Activated CD8-positive, alpha-beta memory T cell treated with anti-CD3 and anti-CD28 coated beads for 1 hour (primary cell): ENCODE measurements around the gene FXR1.
"Not testable (repeated sequence)": the region's sequence is repeated elsewhere in the genome, so short reads cannot be mapped to it uniquely, and the experiment has no call there.

Experiments
- DNase-seq, 2 donors: peaks; one replicate each; pipeline ENCODE4 v3.0.0-alpha.2; 2020; ENCODE audit warnings: low read depth in 1 of 2; ENCODE audit errors: extremely low read depth in 1 of 2

FXR1 gene

DNA sequence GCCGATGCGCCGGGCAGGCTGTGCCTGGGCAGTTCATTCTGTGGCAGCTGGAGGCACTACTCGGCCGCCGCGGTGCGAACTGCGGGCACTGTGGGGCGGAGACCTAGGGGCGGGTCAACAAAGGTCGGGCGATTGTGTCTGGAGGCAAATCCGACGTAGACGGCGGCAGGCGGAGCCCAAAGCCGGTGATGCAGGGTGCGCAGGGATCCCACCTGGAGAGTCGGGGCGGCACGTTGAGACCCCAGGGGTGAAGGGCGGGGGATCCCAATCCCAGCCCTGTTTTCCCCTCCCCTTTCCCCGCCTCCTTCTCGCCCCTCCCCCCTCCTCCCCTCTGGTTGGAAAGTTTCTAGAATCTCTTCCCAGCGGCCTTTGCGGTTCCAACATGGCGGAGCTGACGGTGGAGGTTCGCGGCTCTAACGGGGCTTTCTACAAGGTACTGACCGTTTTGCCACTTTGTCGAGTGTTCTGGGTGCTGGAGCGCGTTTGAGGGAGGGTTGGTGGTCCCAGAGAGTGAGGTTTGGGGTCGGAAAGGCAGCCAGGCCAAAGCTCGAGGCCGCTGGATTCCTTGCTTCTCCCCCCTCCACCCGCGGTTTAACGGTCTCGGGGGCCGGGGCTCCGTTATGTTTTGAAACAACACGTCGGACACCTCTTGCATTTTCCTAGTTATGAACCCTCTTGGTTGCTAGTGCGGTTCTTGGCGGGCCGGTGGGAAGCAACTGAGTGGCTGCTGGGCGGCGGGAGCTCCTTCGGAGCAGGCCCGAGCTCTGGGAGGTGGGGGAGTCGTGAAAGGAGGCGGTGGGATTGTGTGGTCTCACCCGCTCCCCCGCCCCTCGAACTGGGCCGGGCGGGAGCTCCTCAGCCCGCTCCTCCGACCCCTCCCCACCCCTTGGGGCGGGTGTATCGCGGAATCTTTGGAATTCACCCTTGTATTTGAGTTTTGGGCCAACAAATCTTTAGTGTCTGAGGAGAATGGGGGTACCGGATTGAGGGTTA lies at the start of gene FXR1:
TSS of gene FXR1 (plus strand) at position 367 of the 993 bp plus-strand sequence. CDS start at position 383, 16 bp downstream.
- peak; percentile 72 to 78 for DNase-seq

DNA sequence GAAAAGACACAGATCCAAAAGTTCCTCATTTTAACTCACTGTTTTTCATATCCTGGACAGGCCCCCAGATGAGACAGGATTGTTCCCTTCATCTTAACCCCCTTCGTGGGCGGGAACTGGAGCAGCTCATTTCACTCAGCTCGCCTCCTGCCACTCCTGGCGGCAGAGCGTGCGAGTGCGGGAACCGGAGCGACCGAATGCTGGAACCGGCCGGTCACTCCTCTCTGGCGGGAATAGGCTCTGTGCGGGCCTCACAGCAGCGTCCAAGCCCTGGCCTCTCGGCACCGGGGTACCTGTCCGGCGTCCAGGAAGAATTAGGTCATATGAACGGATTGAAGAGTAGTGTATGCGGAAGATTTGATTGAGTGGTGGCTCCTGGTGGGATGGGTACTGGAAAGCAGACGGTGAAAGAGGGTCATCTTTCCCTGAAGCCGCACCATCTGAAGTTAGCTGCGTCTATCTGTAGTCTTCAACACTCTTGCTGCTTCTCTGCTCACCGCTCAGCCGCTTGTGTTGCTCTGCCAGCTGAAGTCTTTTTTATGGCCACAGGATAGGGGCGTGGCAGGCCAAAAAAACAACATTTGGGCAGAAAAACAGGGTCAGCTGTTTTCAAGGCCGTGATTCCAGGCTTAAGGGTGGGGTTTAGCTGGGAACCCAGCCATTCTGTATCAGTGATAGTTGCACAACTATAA lies 42.3 kb upstream of the FXR1 start:
- no peak for DNase-seq

DNA sequence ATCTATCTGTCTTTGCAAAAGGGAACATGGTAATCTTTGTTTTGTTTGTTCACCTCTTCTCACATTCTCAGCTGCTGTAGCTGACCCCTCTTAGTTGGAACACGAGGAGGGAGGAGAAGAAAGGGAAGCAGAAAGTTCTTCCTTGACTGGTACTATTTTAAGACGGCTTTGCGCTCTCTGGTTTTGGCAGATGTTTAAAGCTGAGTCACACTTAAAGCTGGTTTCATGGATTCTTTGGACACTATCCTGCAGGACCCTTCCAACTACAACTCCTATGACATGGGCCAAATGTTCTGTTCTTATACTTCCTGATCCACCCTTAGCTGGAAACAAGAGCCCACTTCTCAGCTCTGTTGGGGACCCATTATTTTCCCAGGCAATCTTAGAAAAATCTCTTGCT lies 40.6 kb upstream of the FXR1 start:
- DNase-seq = no peak

DNA sequence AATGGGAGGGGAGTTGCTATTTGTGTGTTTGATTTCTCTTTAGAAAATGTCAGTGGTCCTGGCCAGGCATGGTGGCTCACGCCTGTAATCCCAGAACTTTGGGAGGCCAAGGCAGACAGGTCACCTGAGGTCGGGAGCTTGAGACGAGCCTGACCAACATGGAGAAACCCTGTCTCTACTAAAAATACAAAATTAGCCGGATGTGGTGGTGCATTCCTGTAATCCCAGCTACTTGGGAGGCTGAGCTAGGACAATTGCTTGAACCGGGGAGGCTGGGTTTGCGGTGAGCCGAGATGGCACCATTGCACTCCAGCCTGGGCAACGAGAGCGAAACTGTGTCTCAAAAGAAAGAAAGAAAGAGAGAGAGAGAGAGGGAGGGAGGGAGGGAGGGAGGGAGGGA lies 40.0 kb upstream of the FXR1 start:
- DNase-seq = not testable (repeated sequence)

DNA sequence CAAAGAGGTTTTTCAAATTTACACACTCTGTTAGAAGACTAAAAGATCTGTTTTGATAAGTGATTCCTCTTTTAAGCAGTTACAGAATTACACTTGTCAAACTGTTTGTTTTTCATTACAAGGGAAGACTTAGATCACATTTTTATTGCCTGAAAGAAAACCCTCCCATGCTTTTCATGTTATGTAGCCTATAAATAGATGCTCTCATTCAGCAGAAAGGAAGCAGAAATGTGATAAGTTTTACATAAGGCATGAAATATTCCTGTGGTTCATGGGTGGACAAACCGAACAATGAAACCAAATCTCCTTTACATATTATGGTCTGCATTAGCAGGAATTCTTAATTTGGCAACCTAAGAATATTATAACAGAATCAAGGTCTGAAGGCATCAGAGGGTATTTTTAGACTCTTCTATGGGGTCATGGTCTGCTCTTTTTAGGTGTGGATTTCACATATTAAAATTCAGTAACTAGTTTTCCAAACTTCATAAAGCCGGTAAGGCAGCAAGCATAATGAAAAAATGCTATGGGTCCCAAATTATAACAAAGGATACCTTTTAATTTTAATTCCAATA lies 37.3 kb upstream of the FXR1 start:
- no peak for DNase-seq

DNA sequence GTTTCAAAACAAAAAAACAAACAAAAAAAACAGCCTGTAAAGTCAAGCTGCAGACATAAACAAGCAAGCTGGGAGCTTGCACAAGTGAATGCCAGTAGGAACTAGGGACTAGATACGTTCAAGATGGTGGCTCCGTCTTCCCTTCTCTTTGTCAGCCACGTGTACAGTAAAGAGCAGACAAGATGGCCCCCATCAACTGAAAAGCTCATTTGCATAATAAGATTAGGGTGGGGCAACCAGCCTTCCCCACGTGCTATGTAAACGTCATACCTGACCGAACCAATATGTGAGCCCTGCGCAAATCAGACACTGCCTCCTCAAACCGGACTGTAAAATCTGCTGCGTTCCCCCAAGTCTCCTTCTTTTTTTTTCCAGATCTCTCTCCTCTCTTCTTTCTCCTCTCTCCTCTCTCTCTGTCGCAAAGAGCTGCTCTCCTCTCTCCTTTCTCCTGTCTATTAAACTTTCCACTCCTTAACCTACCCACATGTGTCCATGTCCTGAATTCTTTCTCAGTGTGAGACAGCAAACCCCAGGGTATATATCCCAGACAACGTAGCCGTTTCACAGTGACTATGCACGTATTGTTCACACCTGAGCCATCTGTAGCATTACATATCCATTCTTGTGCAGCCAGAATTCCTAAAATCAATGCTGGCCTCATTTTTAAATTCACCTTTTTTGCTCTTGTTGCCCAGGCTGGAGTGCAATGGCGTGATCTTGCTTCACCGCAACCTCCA lies 31.2 kb upstream of the FXR1 start:
- DNase-seq = no peak

DNA sequence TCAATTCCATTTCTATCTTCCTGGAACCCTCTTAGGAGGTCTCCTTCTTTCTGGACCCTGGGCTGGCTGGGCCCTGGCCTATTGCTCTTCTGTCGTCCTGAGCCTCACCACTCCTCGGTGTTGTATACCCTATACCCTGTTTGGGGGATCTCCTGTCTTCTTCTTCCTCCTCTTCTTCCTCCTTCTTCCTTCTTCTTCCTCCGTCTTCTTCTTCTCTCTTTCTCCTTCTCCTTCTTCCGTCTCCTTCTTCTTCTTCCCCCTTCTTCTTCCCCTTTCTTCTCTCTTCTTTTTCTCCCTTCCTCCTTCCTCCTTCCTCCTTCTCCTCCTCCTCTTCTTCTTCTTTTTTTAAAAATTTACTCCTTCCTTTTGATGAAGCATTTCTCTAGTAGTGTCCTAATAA lies 30.4 kb upstream of the FXR1 start:
- no peak for DNase-seq

DNA sequence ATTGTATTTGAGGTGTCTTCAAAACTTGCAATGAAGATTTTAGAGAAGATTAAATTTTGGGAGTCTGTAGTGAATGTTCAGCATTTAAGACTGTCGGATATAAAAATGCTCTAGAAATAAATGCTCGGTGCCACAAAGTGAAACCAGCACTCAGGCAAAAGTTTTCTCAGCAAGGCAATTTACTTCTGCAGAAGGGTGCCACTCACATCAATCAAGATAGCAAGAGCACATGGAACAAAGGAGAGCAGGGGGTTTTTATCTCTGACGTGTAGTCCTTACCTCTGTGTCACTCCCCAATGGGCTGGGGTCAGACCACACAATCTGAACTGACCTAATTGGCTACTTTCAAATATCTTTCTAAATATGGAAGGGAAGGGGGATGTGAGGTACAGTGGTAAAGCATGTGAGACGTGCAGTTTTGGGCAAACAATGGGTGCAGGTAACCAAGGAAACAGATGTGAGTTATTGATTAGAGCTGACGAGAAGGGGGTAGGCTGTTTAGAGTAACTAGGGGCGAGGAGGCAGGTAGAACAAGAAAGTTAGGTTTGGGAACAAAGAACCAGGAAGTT lies 23.4 kb upstream of the FXR1 start:
- no peak for DNase-seq

DNA sequence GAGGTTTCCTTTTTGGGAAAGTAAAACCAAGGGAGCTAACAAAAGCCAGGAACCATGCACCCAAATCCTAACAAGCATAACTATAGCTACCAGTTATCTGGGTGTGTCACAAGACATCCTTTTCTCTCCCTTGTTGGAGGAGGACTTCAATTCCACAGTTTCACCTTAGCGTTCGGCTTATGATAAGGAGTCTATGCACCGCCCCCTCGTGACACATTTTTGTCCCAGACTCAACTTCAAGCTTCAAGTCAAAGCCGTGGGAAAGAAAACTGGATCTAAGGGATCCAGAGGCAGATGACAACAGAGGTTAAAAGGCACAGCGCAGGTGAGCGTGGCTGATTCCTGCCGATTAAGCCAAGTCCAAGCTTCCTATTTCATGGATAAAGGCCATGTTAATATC lies 13.9 kb upstream of the FXR1 start:
- no peak for DNase-seq

DNA sequence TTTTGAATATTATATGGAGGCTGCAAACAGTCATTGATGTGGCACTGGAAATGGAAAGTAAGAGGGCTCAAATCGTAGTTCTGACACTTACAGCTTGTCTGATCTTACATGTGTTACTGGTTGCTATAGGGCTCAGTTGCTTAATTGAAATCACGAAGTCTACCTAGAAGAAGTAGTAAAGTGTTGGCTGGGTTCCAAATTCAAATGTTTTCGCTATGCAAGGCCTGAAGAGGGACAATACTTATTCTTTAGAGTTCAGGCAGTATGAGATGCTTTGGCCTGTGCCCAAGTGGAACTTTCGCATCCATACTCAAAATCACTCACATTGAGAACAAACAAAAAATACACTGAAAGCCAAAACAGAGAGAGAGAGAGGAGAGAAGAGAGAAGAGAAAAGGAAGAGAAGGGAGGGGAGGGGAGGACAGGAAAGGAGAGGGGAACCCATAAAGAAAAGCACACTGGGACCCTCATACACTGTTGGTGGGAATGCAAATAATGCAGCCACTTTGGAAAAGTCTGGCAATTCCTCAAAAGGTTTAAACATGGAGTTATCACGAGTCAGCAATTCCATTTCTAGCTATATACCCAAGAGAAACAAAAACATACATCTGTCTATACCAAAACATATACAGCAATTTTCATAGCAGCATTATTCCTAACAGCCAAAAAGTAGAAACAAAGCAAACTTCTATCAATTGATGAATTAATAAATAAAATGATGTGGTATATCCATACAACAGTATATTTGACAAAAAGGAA lies 2.9 kb upstream of the FXR1 start:
- no peak for DNase-seq

DNA sequence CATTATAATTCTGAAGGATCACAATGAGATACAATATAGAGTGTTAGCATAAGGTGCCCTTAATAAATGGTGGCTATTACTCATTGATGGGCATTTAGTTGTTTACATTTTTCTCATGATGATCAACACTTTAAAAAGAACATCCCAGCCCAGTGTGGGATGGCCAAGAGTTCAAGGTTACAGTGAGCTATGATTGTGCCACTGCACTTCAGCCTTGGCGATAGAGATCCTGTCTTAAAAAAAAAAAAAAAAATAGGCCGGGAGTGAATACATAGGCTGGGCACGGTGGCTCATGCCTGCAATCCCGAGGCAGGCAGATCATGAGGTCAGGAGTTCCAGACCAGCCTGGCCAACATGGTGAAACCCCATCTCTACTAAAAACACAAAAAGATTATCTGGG lies 1.6 kb upstream of the FXR1 start:
- no peak for DNase-seq

DNA sequence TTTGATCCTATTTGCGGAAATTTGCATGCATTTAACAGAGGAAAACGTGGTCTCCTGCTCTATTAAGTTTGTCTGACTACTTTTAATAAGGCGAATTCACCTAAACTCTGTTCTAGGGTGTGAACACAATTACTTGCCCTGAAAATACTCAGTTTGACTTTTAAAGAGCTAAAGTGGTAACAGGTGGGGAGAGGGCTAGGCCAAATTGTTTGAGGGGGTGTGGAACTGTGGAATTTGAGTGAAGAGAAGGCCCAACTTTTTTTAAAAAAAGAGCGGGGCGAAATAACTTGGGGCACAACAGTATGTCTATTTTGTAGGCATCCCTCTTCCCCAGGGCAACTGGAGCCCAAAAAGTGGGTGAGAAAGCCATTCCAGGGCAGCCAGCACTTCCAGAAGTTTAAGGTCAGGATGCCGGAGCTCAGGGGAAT lies 580 bp upstream of the FXR1 start:
- DNase-seq = no peak

DNA sequence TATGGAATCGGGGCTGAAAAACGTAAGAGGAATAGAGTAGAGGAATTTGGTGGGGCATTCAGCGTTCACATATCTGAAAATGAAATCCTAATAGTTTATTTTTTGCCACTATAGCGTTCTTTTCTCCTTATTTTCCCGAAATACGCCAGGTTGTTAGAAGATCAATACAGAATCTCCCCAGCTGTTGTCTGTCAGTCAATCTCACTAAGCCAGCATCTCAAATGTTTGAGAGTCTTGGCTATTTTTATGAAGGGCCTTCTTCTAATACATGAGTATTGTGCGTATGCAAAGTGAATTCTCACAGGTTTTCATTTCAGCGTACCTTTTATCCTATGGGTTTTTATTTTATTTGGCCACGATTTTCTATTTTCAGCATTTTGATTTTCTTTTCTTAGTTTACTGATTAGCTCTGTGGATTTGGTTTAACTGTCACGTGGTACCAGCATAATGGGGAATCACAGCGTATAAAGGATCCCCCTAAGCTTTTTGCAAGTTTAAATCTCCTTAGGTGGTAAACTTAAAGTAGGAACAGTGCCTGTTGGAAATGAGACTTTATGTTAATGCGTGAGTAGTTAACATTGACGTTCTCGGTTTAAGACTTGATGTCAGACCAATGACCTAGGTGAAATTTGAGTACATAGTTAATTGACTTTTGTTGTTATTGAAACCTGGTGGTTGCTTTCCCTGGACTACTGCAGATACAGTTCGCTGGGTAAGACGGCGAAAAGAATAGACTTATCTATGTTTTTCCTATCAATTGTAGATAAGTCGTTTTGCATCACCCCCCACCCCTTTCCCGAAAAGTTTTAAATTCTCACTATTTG lies 1.3 kb downstream of the FXR1 start:
- DNase-seq = no peak

DNA sequence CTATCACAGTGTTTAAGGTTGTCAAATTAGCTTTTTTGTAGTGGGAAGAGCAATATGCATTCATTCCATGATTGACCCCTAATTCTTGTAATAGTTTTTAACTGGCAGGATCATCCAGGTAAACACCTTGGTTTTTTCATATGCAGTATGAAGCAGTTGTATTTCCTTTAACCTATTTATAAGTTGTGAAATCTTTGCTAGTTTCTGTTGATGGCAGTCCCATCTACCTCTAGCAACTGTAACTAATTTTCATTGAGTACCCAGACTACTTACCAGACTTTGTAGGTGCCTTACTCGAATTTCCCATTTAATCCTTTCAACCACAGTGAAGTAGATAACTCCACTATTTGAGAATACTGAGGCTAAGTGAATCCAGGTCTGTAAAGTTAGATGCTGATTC lies 6.1 kb downstream of the FXR1 start:
- no peak for DNase-seq

DNA sequence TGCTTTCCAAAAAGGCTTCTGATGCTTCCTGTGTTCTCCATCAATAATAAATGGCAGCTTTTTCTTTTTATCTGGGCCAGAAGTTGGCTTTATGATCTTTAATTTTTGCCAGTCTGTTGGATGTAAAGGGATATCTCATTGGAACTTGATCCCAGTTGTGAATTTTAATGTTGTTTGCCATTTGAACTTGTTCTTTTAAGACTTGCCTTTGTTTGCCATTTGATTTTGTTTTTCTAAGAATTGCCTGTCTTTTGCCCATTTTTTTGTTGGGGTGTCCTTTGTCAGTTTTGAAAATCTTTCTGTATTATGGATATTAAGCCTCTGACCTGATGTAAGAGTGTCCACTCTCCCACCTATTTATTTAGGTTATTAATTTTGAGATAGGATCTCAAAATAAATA lies 9.8 kb downstream of the FXR1 start:
- no peak for DNase-seq

DNA sequence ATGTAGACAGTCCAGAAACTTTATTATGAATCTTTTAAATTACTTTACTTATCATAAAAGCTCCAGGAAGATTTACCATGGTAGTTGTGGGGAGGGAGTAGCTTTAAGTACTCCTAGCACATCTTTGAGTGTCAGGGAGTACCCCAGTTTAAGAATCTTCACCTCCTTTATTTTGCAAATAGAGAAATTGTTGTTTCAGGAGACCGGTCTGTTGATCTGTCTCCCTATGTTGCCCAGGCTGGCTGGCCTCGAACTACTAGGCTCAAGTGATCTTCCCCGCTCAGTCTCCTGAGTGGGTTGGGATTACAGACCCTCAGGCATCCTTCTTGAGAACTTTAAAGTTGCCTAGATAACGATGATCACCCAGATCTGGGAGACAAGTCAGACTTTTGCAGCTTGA lies 11.1 kb downstream of the FXR1 start:
- DNase-seq = no peak

DNA sequence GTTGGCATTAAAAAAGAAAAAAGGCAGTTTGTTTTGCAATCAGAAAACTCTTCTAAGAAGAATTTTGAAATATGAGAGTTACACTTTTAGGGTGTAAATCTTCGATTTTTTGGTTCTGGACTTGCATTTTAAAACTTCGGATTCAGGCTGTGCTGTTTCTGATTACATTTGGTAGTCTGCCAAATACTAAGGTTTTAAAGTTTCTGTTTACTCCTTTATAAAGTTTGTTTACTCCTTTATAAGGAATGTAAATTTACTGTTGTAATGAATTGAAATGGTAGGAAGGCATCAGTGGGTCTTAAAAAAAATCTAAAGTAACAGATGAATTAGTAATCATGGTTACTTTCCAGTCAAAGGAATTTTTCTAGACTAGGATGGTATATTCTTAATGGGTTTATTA lies 14.1 kb downstream of the FXR1 start:
- no peak for DNase-seq

DNA sequence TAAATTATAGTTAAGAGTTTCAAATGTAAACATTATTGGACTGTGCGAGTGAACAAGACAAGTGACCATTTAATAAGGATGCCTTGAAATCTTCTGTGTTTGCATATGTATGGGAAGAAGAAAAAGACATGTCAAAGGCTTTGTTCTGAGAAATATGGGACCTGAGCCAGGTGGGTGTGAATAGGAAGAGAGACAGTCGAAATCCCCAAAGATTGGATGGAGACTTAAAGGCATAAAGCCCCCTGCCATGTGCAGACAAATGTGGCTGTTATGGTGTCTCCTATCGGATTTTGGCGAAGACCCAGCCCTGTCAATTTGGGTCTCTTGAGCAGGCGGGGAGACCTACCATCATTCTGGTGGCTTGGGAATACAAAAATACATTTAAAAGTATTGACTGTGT lies 16.9 kb downstream of the FXR1 start:
- no peak for DNase-seq

DNA sequence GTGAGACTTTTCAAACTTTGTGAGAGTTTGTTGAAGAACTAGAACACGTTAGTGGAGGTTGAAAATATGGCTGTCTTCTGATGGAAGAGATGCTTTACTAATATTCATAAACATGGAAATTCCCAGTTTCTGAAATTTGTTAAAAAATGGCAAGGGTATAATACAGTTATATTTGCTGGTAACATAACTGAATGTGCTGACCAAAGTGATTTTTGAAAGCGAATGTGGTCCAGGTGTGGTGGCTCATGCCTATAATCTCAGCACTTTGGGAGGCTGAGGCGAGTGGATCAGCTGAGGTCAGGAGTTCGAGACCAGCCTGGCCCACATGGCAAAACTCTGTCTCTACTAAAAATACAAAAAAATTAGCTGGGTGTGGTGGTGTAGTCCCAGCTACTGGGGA lies 18.1 kb downstream of the FXR1 start:
- no peak for DNase-seq
